SU-DHL-6 (cell line): Measurements from ENCODE around the gene CFAP100.

Source experiments
- H2AFZ ChIP-seq: fragments of 200-600 bp; sonication (generic); 2 replicates; pipeline ENCODE4 v1.6.1; 2014; ENCODE audit warnings: low read depth, mild to moderate bottlenecking, moderate library complexity, mixed read lengths, antibody characterized with exemption, low read length; ENCODE audit not compliant: severe bottlenecking
- H3F3A ChIP-seq: fragments of 200-600 bp; shearing (Covaris generic); 2 replicates; pipeline ENCODE4 v1.6.0; 2016; ENCODE audit warnings: antibody characterized with exemption, mild to moderate bottlenecking; ENCODE audit not compliant: insufficient read depth
- H3K27ac ChIP-seq: fragments of 200-600 bp; sonication (generic); 2 replicates; pipeline ENCODE4 v1.5.1; 2016; ENCODE audit warnings: low read depth, mild to moderate bottlenecking, low read length, moderate library complexity, mixed read lengths
- H3K27me3 ChIP-seq: fragments of 200-600 bp; sonication (generic), shearing (Covaris generic); 2 replicates; pipeline ENCODE4 v1.6.0; 2014; ENCODE audit warnings: mild to moderate bottlenecking, low read length
- H3K36me3 ChIP-seq: fragments of 200-600 bp; sonication (generic); 2 replicates; pipeline ENCODE4 v1.6.1; 2014; ENCODE audit warnings: mild to moderate bottlenecking, low read length, mixed read lengths
- H3K4me2 ChIP-seq: fragments of 300-600, 200-600 bp; shearing (Covaris generic), sonication (generic); 2 replicates; pipeline ENCODE4 v1.6.0; 2014; ENCODE audit warnings: low read length, low read depth, mild to moderate bottlenecking; ENCODE audit not compliant: poor library complexity, severe bottlenecking
- H3K4me3 ChIP-seq: fragments of 200-600 bp; sonication (generic); 2 replicates; pipeline ENCODE4 v1.5.1; 2014; ENCODE audit warnings: antibody characterized with exemption, low read length, mild to moderate bottlenecking, mixed read lengths; ENCODE audit not compliant: insufficient read depth, poor library complexity, severe bottlenecking
- H3K79me2 ChIP-seq: fragments of 200-600 bp; sonication (generic); 2 replicates; pipeline ENCODE4 v1.6.1; 2014; ENCODE audit warnings: mild to moderate bottlenecking, low read length, moderate library complexity; ENCODE audit not compliant: insufficient read depth
- H3K9ac ChIP-seq: fragments of 200-600 bp; sonication (generic); 2 replicates; pipeline ENCODE4 v1.7.0; 2014; ENCODE audit warnings: mild to moderate bottlenecking, low read length
- H3K9me2 ChIP-seq: fragments of 200-600 bp; sonication (generic); replicated peaks from 2 replicates; pipeline ENCODE4 v1.6.1; 2014; ENCODE audit warnings: low read length; ENCODE audit not compliant: insufficient read depth
- H3K9me3 ChIP-seq: fragments of 200-600 bp; sonication (generic); 2 replicates; pipeline ENCODE4 v1.6.1; 2014; ENCODE audit warnings: low read length, mixed read lengths; ENCODE audit not compliant: insufficient read depth
- H4K20me1 ChIP-seq: fragments of 200-600 bp; sonication (generic); 2 replicates; pipeline ENCODE4 v1.6.1; 2014; ENCODE audit warnings: low read depth, mild to moderate bottlenecking, antibody characterized with exemption, low read length, moderate library complexity, mixed read lengths
- EZH2phosphoT487 ChIP-seq: fragments of 200-600 bp; sonication (generic), shearing (Covaris generic); conservative IDR thresholded peaks from 2 replicates; pipeline ENCODE4 v1.6.1; 2018; ENCODE audit warnings: mild to moderate bottlenecking, antibody characterized with exemption, low read length, moderate library complexity, mixed read lengths
- TF ChIP-seq, protein P1 (sequence below): fragments of 200-600 bp; sonication (generic); IDR thresholded peaks from one replicate; pipeline ENCODE4 v1.5.1; 2017; ENCODE audit warnings: antibody characterized with exemption, mild to moderate bottlenecking, low read length, moderate library complexity; ENCODE audit not compliant: insufficient read depth, poor library complexity, severe bottlenecking

The CFAP100 gene

DNA sequence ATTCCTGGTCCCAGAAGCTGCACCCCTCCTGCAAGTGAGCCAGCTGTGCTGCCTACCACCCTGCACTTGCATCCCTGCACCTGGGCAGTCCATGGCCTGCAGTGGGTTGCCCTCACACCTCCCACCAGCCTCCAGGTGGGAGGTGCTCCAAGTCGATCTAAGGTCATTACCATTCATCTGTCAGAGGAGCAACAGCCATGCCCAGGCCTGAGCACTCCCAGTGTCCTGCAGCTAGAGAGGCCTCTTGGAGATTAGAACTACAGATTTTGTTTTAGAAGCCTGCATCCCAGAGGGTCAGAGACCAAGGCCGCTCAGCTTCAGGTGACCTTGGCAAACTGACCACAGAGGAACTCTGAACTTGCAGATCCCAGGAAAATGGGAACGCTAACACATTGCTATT, 90.0 kb downstream of the CFAP100 start:
- Histone ChIP-seq H3K9ac (no peak overlapping the region), H3K4me3 (no peak overlapping the region), H3K27me3 (no peaks in the 10 kb centered on the region), H3K79me2 (no peaks in the 10 kb centered on the region), H2AFZ (no peak overlapping the region), H3K4me2 (no peak overlapping the region), H3K9me3 (no peaks in the 10 kb centered on the region), H3K36me3 (no peaks in the 10 kb centered on the region), H3K27ac (no peak overlapping the region), H4K20me1 (no peaks in the 10 kb centered on the region), H3K9me2 (no peaks in the 10 kb centered on the region), H3F3A (no peaks in the 10 kb centered on the region)
- no peak for TF ChIP-seq EZH2phosphoT487
- TF ChIP-seq, protein P1, sequence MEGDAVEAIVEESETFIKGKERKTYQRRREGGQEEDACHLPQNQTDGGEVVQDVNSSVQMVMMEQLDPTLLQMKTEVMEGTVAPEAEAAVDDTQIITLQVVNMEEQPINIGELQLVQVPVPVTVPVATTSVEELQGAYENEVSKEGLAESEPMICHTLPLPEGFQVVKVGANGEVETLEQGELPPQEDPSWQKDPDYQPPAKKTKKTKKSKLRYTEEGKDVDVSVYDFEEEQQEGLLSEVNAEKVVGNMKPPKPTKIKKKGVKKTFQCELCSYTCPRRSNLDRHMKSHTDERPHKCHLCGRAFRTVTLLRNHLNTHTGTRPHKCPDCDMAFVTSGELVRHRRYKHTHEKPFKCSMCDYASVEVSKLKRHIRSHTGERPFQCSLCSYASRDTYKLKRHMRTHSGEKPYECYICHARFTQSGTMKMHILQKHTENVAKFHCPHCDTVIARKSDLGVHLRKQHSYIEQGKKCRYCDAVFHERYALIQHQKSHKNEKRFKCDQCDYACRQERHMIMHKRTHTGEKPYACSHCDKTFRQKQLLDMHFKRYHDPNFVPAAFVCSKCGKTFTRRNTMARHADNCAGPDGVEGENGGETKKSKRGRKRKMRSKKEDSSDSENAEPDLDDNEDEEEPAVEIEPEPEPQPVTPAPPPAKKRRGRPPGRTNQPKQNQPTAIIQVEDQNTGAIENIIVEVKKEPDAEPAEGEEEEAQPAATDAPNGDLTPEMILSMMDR: no peak

DNA sequence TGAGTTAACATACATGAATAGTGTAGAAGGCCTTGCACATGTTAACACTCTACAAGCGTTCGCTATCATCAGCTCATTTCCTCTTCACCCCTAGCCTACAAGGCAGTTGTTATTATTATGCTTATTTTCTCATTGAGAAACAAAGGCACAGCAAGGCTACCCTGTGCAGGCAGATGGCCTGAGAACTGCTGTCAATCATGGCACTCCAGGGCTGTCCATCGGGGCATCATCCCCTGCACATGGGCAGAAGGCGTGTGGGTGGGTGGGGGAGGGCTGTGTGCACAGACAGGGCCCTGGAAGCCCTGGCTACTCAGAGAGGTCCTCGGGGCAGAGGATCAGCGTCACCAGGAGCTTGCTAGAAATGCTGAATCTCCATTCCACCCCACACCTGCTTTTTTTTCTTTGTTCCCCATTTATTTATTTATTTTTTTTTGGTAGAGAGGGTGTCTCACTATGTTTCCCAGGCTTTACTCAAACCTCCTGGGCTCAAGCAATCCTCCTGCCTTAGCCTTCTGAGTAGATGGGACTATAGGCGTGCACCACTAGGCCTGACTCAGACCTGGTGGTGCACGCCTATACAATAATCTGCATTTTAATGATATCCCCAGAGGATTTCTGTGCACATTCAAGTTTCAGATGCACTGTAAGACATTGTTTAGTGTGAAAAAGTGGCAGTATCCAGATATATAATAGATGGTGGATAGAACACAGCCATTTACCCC, 90.6 kb downstream of the CFAP100 start:
- H3K9me2 ChIP-seq: no peaks in the 10 kb centered on the region
- TF ChIP-seq EZH2phosphoT487: no peak
- TF ChIP-seq, protein P1: no peak
- no peak overlapping the region for H3K27ac ChIP-seq
- H3K4me2 ChIP-seq: no peak overlapping the region
- H2AFZ ChIP-seq: no peak overlapping the region
- H3F3A ChIP-seq: no peaks in the 10 kb centered on the region
- no peaks in the 10 kb centered on the region for H3K9me3 ChIP-seq
- H3K27me3 ChIP-seq: no peaks in the 10 kb centered on the region
- no peaks in the 10 kb centered on the region for H3K36me3 ChIP-seq
- H3K9ac ChIP-seq: no peak overlapping the region
- no peaks in the 10 kb centered on the region for H4K20me1 ChIP-seq
- no peak overlapping the region for H3K4me3 ChIP-seq
- H3K79me2 ChIP-seq: no peaks in the 10 kb centered on the region

DNA sequence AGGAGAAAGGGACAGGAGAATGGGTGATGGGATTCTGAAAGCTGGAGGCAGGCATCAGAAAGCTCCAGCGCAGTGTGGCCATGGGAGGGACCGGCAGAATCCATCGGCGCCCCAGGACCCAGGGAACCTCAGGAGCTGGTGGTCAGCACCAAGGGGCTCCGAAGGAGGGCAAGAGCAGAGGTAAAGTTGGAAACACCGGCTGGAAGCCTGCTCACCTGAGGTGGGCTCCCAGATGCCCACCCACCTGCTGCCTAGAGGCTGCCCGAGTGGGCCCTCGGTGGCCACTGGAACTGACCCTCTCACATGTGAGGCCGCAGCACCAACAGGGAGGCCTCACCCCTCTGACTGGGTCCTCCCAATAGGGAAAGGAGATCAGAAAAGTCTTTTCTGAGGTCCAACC, 91.2 kb downstream of the CFAP100 start:
- Histone ChIP-seq H3K4me2 (no peak overlapping the region), H3K4me3 (no peak overlapping the region), H3K9ac (no peak overlapping the region), H3K9me3 (no peaks in the 10 kb centered on the region), H3F3A (no peaks in the 10 kb centered on the region), H2AFZ (no peak overlapping the region), H4K20me1 (no peaks in the 10 kb centered on the region), H3K79me2 (no peaks in the 10 kb centered on the region), H3K27ac (no peak overlapping the region), H3K27me3 (no peaks in the 10 kb centered on the region), H3K36me3 (no peaks in the 10 kb centered on the region), H3K9me2 (no peaks in the 10 kb centered on the region)
- no peak for TF ChIP-seq EZH2phosphoT487
- TF ChIP-seq, protein P1: no peak
